HG03066 (cell line): ENCODE results near the gene RRP1.
A peak's percentile ranks its signal among the peaks of the same experiment; 100 is the strongest.

Experiments
- ATAC-seq: cut with Tn5 transposase; IDR thresholded peaks from one replicate; pipeline ENCODE4 v1.9.1; 2021; ENCODE audit warnings: low read depth; ENCODE audit not compliant: unreplicated experiment

Gene RRP1

DNA sequence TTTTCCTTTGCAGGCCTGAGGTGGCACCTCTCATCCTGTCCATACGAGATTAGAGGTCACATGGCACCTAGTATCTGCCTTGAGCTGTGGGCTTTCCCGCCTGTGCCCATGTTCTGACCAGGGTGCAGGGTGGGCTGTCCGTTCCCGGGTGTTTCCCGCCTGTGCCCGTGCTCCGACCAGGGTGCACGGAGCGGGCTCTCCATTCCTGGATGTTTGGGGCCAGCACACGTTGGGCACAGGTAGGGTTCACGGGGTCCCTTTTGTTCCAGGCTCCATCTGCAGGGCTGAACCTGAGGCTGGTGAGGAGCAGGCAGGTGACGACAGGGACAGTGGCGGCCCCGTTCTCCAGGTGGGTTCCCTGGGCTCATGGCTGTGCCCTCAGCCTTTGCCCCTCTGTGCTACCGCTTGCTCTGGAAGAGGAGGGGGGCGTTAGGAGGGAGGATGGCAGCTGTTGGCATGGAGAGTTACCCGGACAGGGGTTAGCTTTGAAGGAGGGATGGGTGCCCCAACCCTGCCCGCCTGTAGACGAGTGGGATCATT lies 10.0 kb downstream of the RRP1 start:
- no peak for ATAC-seq

- ATAC-seq: no peak
Observed at GRCh38 chr21:43800124-43800523, 10.7 kb downstream of the RRP1 start.

DNA sequence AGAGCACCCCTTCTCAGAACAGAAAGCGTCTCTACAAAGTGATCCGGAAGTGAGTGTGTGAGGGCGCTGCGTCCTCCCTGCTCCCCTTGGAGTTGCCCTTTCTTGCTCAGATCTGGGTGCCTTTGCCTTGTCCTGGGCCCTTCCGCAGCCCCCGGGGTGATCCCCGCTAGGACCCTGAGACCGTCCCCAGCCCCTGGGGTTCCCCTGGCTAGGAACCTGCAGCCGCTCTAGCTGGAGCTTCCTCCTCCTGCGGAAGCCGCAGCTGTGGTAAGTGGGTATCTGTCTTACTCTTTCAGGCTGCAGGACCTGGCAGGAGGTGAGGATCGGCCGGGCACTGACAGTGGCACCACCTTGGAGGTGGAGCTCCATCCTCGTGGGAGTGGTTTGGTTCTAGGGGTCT lies 11.2 kb downstream of the RRP1 start:
- no peak for ATAC-seq

DNA sequence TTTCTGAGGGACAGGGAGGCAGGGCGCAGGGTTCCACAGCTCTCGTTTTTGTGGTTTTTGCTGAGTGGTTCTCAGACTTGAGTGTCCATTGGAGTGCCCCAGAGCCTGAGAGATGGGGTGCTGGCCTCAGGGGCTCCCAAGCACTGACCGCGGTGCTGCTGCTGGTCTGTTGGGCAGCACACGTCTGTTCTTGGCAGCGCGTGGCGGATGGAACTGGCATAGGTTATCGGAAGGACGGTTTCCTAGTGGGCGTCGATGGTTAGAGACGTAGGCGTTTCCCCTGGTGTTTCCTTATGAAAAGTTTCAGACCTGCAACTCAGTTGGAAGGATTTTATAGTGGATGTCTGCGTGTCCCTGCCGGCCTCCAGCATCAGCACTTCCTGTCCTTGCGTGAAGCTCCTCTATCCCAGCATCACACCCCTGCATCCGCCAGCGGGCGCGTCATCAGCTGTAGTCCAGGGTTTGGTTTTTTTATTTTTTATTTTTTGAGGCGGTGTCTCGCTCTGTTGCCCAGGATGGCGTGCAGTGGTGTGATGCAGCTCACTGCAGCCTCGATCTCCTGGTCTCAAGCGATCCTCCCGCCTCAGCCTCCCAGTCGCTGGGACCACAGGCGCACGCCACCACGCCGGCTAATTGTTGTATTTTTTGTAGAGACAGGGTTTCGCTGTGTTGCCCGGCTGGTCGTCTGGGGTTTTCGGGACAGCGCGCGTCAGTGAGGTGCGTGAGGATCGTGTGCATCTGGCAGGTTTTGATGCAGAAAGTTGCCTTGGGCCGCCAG lies 11.8 kb downstream of the RRP1 start:
- ATAC-seq: no peak

DNA sequence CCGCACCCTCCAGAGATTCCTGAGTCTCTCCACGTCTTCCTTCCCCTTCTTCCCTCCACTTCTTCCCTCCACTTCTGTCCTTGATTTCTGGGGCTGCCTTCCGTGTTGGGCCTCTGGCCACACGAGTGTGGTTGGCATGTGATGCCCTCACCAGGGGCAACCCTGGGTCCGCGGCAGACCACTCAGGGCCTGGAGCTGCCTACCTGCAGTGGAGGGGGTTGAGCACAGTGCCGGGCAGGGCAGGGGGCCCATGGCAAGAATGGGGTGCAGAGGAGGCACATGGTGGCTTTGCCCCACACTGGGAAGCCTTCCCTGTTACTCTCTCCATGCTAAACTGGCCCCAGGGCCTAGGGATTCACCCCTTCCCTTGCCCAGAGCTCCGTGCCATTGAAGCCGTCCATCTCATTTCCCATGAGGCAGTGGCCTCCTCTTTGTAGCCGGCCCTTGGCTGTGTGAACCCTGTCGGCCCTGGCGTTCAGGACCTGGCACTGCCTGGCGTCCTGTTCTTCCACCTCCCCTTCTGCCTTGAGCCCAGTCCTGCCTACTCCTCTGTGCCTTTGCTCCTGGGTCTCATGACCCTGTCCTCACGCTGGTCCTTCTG lies 13.4 kb downstream of the RRP1 start:
- no peak for ATAC-seq

- no peak for ATAC-seq
Observed at GRCh38 chr21:43803558-43804300, 14.4 kb downstream of the RRP1 start.

DNA sequence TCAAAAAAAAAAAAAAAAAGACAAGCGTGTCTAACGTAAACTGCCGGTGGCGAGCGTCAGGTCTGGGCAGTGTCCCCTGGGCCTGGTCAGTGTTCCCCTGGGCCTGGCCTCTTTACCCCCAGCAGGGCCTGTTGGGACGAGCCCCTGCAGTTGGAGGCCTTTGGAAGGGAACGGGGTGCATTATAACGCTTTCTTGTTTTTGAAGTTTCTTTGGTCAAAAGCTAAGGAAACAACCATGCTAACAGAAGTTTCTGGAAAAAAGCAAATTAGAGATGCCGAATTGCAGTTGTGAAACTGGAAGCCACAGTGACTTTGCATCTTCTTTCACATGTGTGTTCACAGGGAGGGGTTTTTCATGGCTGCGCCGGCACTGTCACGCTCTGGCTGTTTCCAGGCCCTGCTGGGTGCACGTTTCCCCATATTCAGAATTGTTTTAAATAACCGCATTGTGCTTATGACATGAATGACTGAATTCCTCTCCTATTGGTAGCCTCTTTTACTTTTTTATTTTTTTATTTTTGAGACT lies 16.0 kb downstream of the RRP1 start:
- peak; percentile 91 for ATAC-seq

DNA sequence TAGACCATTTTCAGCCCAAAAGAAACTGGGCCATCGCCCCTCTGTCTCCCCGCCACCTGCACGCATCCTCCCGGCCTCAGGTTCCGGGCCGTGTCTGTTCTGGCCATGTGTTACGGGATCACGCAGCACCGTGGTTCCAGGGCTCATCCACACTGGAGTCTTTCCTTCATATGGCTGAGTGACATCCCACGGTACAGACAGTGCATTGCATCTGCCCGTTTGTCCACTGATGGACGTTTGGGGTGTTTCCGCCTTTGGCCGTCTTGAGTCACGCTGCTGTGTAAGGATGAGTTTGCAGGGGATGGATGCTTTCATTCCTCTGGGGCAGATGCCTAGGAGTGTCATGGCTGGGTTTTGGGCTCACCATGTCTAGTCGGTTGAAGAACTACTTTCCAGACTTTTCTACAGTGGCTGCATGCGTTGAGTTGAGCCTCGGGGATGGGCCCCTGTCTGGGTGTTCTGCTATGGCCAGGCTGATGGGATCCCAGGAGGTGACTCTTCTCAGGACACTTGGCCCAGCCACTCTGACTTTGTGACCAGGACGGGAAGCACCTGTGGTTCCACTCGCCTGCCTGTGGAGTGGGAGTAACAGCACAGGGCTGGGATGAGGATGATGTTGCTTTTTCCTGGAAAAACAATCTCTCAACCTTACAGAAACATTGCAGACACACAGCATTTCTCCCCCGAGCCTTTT lies 16.8 kb downstream of the RRP1 start:
- peak; percentile 6 for ATAC-seq

GRCh38 chr21:43808367-43808766 lies 19.0 kb downstream of the RRP1 start:
- no peak for ATAC-seq

GRCh38 chr21:43808832-43809251 lies 19.5 kb downstream of the RRP1 start:
- no peak for ATAC-seq

DNA sequence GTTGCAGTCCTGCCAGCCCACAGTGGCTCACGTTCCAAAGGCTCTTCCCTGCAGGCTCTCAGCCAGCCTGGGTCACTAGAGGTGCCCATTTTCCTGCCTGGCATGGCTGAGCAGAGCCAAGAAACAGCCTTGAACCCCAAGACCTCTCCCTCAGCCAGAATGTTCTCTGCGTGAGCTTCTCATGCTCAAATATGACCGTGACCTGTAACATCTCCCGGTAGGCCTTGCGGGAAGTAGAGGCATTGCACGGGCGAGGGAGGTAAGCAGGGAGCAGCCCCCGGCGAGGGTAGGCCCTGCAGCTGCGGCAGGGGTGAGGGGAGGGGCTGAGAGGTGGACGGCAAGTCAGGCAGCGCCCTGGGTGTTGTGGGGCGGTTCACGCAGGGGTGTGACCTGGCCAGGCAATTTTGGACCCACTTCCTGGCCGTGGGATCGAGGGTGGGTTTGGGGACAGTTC lies 20.0 kb downstream of the RRP1 start:
- no peak for ATAC-seq

- ATAC-seq: no peak
Observed at GRCh38 chr21:43809853-43810504, 20.6 kb downstream of the RRP1 start.

DNA sequence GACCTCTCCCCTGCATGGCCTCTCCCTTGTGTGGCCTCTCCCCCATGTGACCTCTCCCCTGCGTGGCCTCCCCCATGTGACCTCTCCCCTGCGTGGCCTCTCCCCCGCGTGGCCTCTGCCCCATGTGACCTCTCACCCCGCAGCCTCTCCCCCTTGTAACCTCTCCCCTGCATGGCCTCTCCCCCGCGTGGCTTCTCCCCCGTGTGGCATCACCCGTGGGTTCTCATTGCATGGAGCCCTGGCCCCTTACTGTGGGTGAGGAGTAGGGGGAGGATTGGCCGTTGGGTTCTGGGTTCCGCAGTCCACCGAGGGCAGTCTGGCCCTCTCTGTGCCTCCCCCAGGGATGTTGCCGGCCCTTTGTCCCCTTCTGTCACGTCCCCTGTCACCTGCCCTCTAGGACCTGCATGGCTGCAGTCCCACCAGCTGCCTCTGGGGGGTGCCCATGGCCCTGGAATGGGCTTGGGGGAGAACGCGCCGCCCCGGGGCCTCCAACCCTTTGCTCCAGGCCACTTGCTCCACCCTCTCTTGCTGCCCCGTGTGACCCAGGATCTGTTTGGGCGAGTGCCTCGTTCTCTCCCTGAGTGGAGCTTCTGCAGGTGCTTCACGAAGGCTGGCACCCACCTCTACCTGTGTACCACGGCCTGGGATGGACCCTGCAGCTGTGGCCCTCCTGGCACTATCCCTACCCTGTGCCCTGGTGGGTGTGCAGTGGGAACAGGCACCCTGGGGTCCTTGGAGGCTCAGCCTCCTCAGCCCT lies 21.3 kb downstream of the RRP1 start:
- ATAC-seq: peak; percentile 76

DNA sequence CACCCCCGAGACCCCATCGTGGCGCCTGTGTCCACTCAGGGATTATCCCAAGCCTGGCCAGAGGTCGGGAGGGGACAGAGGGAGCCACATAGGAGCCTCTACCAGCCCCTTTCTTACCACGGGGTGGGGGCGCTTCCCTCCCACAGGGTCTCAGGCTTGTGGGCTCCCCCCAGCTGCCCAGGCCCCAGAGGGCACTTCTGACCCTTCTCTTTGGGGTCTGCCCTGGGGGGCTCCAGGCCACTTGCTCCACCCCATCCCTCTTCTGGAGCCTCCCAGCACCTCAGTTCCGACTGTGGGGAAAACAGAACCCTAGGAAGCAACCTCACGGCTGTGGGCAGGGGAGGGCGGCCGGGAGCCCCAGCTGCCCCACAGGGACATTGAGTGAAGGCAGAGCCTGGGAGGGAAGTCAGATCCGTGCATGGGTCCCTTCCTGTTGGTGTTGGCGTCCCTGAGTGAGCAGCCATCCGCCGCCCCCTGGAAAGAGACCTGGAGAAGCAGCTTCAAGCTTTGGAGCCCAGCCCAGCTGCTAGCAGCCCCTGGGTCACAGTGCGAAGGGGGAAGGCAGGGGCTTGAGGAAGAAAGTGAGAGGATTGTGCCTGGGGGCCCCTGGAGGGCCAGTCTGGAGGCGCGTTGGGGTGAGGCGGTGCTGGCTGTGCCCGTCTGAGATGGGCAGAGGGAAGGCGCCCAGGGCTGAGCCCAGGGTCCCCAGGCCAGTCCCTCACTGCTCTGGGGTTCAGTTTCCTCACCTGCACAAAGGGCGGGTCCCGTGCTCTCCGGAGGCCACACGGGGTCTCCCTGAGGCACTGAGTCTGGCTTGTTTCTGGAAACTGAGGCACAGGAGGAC lies 22.1 kb downstream of the RRP1 start:
- no peak for ATAC-seq

DNA sequence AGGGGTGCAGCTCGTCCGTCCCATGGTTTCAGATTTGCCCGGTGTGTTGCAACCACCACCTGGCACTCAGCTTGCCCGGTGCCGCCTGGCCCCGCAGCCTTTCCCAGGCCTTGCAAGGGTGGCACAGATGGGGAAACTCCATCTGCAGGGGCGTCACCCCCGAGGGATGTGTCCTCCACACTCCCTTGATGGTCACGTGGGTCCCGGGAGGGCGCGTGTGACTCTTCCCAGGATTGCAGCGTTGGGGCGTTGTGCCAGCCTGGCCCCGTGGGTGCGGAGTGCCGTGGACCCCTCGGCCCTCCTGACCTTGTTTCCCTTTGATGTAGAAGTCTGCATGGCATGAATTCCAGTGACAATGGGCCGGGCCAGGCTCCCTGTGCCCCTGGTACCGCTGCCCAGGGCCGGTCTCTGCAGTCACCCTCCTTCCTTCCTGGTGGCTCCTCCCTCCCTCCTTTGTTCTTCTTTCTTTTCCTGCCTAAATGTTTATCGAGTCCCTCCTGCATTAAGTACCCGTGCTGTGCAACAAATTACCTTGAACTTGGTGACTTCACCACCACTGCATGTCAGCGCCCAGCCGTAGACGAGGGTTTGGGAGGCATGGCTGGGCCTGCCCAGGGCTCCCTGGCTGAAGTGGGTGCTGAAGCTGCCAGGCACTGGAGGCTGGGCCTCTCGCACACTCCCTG lies 22.9 kb downstream of the RRP1 start:
- ATAC-seq: no peak

- no peak for ATAC-seq
Observed at GRCh38 chr21:43812957-43813655, 23.7 kb downstream of the RRP1 start.

GRCh38 chr21:43813656-43813980 lies 24.2 kb downstream of the RRP1 start:
- no peak for ATAC-seq
